Ovary (tissue), 3 donors: Measurements from ENCODE around the gene UEVLD.

Experiments used
- CTCF ChIP-seq, 3 donors: fragments of 450-650 bp in 2 of 3; fragments of 200-600 bp in 1 of 3; IDR thresholded peaks; one replicate each; pipeline versions ENCODE4 v1.5.1 to v1.8.0; 2016 to 2022; ENCODE audit warnings: antibody characterized with exemption in 3 of 3, mild to moderate bottlenecking in 1 of 3
- POLR2A ChIP-seq: fragments of 450-650 bp; IDR thresholded peaks from one replicate; pipeline ENCODE4 v1.6.1; 2017; ENCODE audit warnings: antibody characterized with exemption, mild to moderate bottlenecking, moderate library complexity
- donor health status: DM: no; HTN: no; CAD: no.

GRCh38 chr11:18580113-18580766 lies 8.3 kb downstream of the UEVLD start:
- no peak for TF ChIP-seq CTCF (IDR thresholded peaks at IDR 0.05)
- no peak for TF ChIP-seq POLR2A
